AG04449 (cell line): ENCODE data around the gene IPO4.
A peak's percentile ranks its signal among the peaks of the same experiment; 100 is the strongest.

Experiments used
- CTCF ChIA-PET: fragments of 350-600 bp; formaldehyde crosslinking; extraction: SDS; loops from one replicate; lab custom pipeline; 2021; ENCODE audit warnings: antibody characterized with exemption; lab: Yijun Ruan, JAX
- POLR2A ChIA-PET: fragments of 400-600, 350-600 bp; formaldehyde crosslinking; extraction: SDS; loops from one replicate; lab custom pipeline; 2020; ENCODE audit warnings: antibody characterized with exemption, inconsistent platforms; lab: Yijun Ruan, JAX
- DNase-seq: peaks from one replicate; pipeline ENCODE4 v3.0.0-alpha.2; 2010; ENCODE audit warnings: low read depth, low spot score
- H3K4me3 ChIP-seq: 2 replicates; pipeline ENCODE4 v1.5.1; 2011; ENCODE audit warnings: low read depth, mild to moderate bottlenecking, control low read depth, low read length
- CTCF ChIP-seq: IDR thresholded peaks from one replicate; pipeline ENCODE4 v1.5.1; 2011; ENCODE audit warnings: mild to moderate bottlenecking, moderate library complexity, low read length, control low read depth, inconsistent platforms; ENCODE audit not compliant: insufficient read depth; ENCODE audit errors: missing control alignments

Gene IPO4

DNA sequence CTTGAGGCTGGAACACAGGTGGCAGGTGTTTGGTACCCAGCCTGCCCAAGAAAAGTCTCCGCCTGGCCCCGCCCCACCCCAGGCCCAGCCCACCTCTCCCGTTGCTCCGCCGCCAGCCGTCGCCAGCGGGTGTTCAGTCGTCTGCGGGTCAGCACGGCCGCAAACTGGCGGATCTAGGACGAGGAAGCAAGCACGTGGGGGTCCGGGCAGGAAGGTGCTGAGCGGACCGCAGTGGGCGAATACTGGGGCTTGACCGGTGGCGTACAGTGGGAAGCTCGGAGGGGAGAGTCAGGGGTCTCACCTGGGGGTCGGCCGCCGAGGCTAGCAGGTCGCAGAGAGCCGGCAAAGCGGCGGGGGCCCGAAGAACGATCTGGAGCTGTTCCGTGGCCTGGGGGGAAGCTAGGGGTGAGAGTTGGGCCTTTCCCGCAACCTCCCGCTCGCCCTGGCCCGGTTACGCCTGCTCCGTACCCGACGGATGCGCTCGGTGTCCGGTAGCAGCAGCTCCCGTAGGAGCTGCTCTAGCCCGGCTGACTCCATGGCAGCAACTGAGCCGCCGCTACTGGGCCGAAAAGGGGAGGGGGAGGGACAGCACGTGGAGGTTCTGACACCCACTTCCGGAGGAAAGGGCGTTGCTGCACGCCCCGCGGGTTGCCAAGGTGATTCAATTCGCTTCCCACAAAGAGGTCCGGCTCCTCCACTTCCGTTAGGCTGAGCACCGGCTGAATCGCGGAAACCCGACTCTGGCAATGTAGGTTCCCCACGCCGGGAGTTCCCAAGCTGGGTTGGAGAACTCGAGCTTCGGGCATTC, at the start of gene IPO4:
TSS of gene IPO4 (minus strand) at position 566 of the 808 bp plus-strand sequence. CDS start at position 537, 29 bp downstream.
- TF ChIP-seq CTCF, result no peak

DNA sequence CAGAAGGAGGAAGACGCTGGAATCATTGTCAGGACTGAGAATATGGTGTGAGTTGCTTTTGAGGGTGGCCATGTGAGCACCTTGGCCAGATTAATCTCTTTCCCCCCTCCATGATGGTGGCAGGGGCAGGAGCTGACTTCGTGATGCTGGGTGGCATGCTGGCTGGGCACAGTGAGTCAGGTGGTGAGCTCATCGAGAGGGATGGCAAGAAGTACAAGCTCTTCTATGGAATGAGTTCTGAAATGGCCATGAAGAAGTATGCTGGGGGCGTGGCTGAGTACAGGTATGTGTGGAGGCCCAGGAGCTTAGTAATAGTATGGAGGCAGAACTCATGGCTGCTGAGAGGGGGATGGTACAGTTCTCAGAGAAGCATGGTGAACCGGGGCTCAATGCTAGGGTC, 49.5 kb upstream of the IPO4 start:
- no peak for TF ChIP-seq CTCF
- H3K4me3 ChIP-seq, result no peak overlapping the region
- CTCF ChIA-PET, result interaction anchor here (0.7 to 15.9 kb wide), 7 partner anchors 22 to 194 kb away, joined by 3 to 315 read pairs (median 4); partner anchors contain the start of genes CIDEB, DHRS1, IRF9 and LTB4R
- POLR2A ChIA-PET, result interaction anchor here (0.7 to 1.6 kb wide), 6 partner anchors 9 to 161 kb away, joined by 3 to 5 read pairs (median 3); partner anchors contain the start of genes MDP1, NYNRIN and RABGGTA
- DNase-seq, result no peak

More for the DNA sequence above, at the start of gene IPO4:
- CTCF ChIA-PET, result interaction anchor here (0.6 to 7.5 kb wide), 6 partner anchors 27 to 1213 kb away, joined by 3 to 60 read pairs (median 4); partner anchors contain the start of genes CIDEB, DHRS1, IRF9 and NOP9
- DNase-seq, result peak; percentile 90
- peak within 1 kb of the TSS; percentile 84 for H3K4me3 ChIP-seq
- POLR2A ChIA-PET, result interaction anchor here (0.6 to 2.4 kb wide), 8 partner anchors 26 to 111 kb away, joined by 3 to 10 read pairs (median 4); partner anchors contain the start of genes DCAF11, DHRS1, NOP9 and NRL

DNA sequence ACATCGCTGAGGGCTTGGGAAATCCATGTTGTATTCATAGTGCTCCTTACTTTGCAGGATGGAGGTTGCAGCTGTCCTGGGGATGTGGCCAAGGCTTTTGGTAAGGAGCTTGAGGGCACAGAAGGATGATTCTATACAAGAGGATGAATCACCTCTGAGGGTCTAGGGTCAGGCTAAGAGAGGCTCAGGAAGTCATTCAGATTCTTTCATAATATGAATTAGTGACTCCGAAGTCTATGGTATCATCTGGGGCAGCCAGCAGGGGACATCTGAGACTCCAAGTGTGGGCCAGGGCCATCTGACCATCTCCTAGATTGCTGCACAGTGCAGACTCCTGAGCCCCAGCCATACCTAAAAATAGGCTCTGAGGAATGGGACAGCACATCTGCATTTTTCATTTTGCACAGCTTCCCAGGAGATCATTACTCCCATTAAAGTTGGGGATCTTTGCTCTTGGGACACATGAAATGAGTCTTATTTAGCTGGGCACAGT, 48.9 kb upstream of the IPO4 start:
- DNase-seq, result no peak
- ChIA-PET POLR2A (interaction anchor here (0.7 to 1.6 kb wide), 5 partner anchors 9 to 161 kb away, joined by 3 to 5 read pairs (median 3); partner anchors contain the start of genes MDP1, NYNRIN and RABGGTA), CTCF (interaction anchor here (0.7 to 15.9 kb wide), 6 partner anchors 21 to 194 kb away, joined by 3 to 315 read pairs (median 4); partner anchors contain the start of genes CIDEB, DHRS1, LTB4R and LTB4R2)
- H3K4me3 ChIP-seq, result no peak overlapping the region
- no peak for TF ChIP-seq CTCF

DNA sequence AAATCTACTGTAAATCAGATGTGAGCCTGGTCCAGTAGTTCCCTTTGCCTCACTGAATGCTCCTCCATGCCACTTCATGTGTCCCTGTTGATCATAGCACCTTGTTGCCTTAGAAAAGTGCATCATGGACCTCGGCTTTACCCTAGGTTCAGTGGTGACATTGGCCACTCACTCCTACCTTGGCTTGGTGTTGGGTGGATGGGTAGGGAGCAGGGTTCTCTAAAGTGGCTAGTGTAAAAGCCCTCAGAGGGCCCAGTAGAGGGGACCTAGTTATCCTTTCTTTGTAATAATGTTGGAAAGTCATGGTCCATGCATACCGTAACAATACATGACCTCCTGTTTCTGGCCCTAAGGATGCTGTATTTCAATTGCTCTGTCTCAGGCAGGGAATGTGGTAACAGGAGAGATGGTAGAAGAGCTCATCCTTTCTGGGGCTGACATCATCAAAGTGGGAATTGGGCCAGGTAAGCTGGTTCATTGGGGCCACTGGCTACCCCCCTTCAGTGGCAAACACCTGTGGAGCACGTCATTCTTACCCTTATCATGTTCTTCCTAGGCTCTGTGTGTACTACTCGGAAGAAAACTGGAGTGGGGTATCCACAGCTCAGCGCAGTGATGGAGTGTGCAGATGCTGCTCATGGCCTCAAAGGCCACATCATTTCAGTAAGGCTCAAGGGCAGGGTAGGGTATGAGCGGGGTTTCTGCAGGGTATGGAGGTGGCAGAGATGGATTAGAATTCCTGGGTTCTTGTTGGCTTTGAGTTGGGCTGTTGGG, 48.3 kb upstream of the IPO4 start:
- CTCF ChIA-PET, result interaction anchor here (1.6 to 15.9 kb wide), 4 partner anchors 10 to 180 kb away, joined by 4 to 315 read pairs (median 61); partner anchors contain the start of genes CIDEB, DHRS1, LTB4R and LTB4R2
- TF ChIP-seq CTCF, result no peak
- H3K4me3 ChIP-seq, result no peak overlapping the region
- POLR2A ChIA-PET, result interaction anchor here (1.5 to 1.6 kb wide), 2 partner anchors 10 to 21 kb away, joined by 3 to 5 read pairs; partner anchors contain the start of gene MDP1
- no peak for DNase-seq

DNA sequence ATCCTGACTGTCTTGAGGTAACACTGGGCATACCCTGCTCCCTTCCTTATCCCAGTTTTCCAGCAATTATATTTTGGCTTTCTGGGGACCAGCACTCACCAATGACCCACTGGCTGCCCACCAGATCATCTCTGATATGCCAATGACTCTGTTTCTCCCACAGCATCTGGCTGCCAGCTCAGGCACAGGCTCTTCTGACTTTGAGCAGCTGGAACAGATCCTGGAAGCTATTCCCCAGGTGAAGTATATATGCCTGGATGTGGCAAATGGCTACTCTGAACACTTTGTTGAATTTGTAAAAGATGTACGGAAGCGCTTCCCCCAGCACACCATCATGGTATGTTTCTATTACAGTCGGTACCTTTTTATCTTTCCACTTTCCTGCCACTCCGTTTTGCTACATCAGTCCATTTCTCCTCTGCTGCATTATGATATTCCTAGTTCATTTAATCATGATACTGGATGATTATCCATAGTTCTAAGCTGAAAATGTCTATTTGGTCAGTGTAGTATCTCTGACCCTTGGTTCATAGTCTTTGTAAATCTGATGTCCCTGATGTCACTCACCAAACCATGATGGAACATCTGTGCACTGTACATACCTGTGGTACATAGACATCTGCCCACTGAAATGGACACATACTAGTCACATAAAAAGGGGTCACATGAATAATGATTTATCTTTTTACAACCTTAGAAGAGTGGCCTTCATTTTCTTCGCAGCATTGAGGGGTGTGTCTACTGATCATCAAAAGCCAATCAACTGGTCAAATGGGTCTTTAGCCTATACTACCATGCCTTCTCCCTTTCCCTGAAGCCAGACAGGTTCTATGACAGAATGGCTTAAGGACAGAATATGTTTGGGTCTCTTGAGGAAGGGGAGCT, 47.4 kb upstream of the IPO4 start:
- H3K4me3 ChIP-seq, result no peak overlapping the region
- CTCF ChIA-PET, result interaction anchor here (0.8 to 15.9 kb wide), 5 partner anchors 9 to 73 kb away, joined by 4 to 315 read pairs (median 7); partner anchors contain the start of genes CIDEB, DHRS1, LTB4R and LTB4R2
- TF ChIP-seq CTCF, result no peak
- POLR2A ChIA-PET, result no interaction called here
- no peak for DNase-seq
